Thymus (tissue), 14 donors: ENCODE results near the gene TMEM184B. TPM values are rescaled to one million over a fixed set of nuclear protein-coding genes. Genes with fewer than 3 reads are reported as not detected.

Source experiments
- DNase-seq, 9 donors: peaks; one replicate each; pipeline ENCODE4 v3.0.0-alpha.2; 2013; ENCODE audit warnings: low spot score in 9 of 9, low read depth in 6 of 9, missing footprints in 1 of 9
- H3K27ac ChIP-seq, 2 donors: one replicate each; pipeline ENCODE4 v1.5.1; 2013; ENCODE audit warnings: control low read depth in 1 of 2, low read depth in 1 of 2, low read length in 1 of 2, mild to moderate bottlenecking in 1 of 2, moderate library complexity in 1 of 2
- H3K27me3 ChIP-seq, 2 donors: one replicate each; pipeline ENCODE4 v1.5.1; 2013; ENCODE audit warnings: low read length in 1 of 2; ENCODE audit not compliant: control insufficient read depth in 2 of 2, insufficient read depth in 1 of 2
- H3K36me3 ChIP-seq, 2 donors: one replicate each; pipeline ENCODE4 v1.5.1; 2013; ENCODE audit warnings: low read length in 1 of 2, mild to moderate bottlenecking in 1 of 2, moderate library complexity in 1 of 2; ENCODE audit not compliant: control insufficient read depth in 2 of 2, insufficient read depth in 2 of 2
- H3K4me1 ChIP-seq, 2 donors: one replicate each; pipeline ENCODE4 v1.5.1; 2013; ENCODE audit warnings: low read length in 2 of 2; ENCODE audit not compliant: control insufficient read depth in 2 of 2, insufficient read depth in 2 of 2
- H3K4me3 ChIP-seq, 2 donors: one replicate each; pipeline ENCODE4 v1.5.1; 2013; ENCODE audit warnings: low read length in 2 of 2, control low read depth in 1 of 2, mild to moderate bottlenecking in 1 of 2
- H3K9me3 ChIP-seq, 2 donors: one replicate each; pipeline ENCODE4 v1.5.1; 2013; ENCODE audit warnings: low read length in 1 of 2, mild to moderate bottlenecking in 1 of 2; ENCODE audit not compliant: control insufficient read depth in 2 of 2, insufficient read depth in 1 of 2
- WGBS: extraction: QIAGEN DNeasy Blood & Tissue Kit; methylation state at CpG from one replicate; pipeline ENCODE4 v1.1.7; 2013; 5-methylcytosine and 5-hydroxymethylcytosine counted together
- long read RNA-seq, 10 donors: transcript quantifications; one replicate each; lab custom pipeline, GENCODE V29; 2026
- polyA plus RNA-seq: library from polyadenylated mRNA; stranded (reverse); fragments of 200-250 nt; gene quantifications from one replicate; pipeline ENCODE4 v1.2.3, GENCODE V29; 2013
- total RNA-seq: library from RNA; stranded (reverse); fragments of 120-200 nt; gene quantifications from one replicate; pipeline ENCODE4 v1.2.4, GENCODE V29; 2013
- donor health status: healthy.

The TMEM184B gene
- total RNA-seq (2.7 TPM), polyA plus RNA-seq (11.2 TPM)
- long read RNA-seq, donor 1, full-length matches to known transcripts = 2 of 2 reads
- long read RNA-seq, donor 1, partial matches to known transcripts = 0 of 2 reads
- long read RNA-seq, donor 1, other reads (novel, unspliced or antisense) = 0 of 2 reads
- long read RNA-seq, donor 2, full-length matches to known transcripts = 24 of 24 reads
- long read RNA-seq, donor 2, partial matches to known transcripts = 0 of 24 reads
- long read RNA-seq, donor 2, other reads (novel, unspliced or antisense) = 0 of 24 reads
- long read RNA-seq, donor 3, full-length matches to known transcripts = 11 of 11 reads
- long read RNA-seq, donor 3, partial matches to known transcripts = 0 of 11 reads
- long read RNA-seq, donor 3, other reads (novel, unspliced or antisense) = 0 of 11 reads
- long read RNA-seq, donor 4, full-length matches to known transcripts = 25 of 25 reads
- long read RNA-seq, donor 4, partial matches to known transcripts = 0 of 25 reads
- long read RNA-seq, donor 4, other reads (novel, unspliced or antisense) = 0 of 25 reads
- long read RNA-seq, donor 5, full-length matches to known transcripts = 32 of 32 reads
- long read RNA-seq, donor 5, partial matches to known transcripts = 0 of 32 reads
- long read RNA-seq, donor 5, other reads (novel, unspliced or antisense) = 0 of 32 reads
- long read RNA-seq, donor 6, full-length matches to known transcripts = 10 of 10 reads
- long read RNA-seq, donor 6, partial matches to known transcripts = 0 of 10 reads
- long read RNA-seq, donor 6, other reads (novel, unspliced or antisense) = 0 of 10 reads
- long read RNA-seq, donor 7, full-length matches to known transcripts = 13 of 13 reads
- long read RNA-seq, donor 7, partial matches to known transcripts = 0 of 13 reads
- long read RNA-seq, donor 7, other reads (novel, unspliced or antisense) = 0 of 13 reads
- long read RNA-seq, donor 8, full-length matches to known transcripts = 6 of 6 reads
- long read RNA-seq, donor 8, partial matches to known transcripts = 0 of 6 reads
- long read RNA-seq, donor 8, other reads (novel, unspliced or antisense) = 0 of 6 reads
- long read RNA-seq, donor 9, full-length matches to known transcripts = 8 of 8 reads
- long read RNA-seq, donor 9, partial matches to known transcripts = 0 of 8 reads
- long read RNA-seq, donor 9, other reads (novel, unspliced or antisense) = 0 of 8 reads
- long read RNA-seq, donor 10, full-length matches to known transcripts = 9 of 9 reads
- long read RNA-seq, donor 10, partial matches to known transcripts = 0 of 9 reads
- long read RNA-seq, donor 10, other reads (novel, unspliced or antisense) = 0 of 9 reads

- WGBS = under 1% methylated on average over 97 of the region's 97 CpGs
- Histone ChIP-seq H3K9me3 (no peaks in the 10 kb centered on the region), H3K27me3 (peaks cover 0 to 11% of the 10 kb centered on the region in 2 donors), H3K4me1 (peaks cover 7 to 22% of the 10 kb centered on the region in 2 donors), H3K36me3 (no peaks in the 10 kb centered on the region), H3K27ac (peak within 1 kb of the TSS in 1 of 2 donors; percentile 80), H3K4me3 (peak within 1 kb of the TSS; percentile 59 to 94)
- DNase-seq = peak in 8 of 9 donors; percentile 53 to 89 (median 76)
These were observed at the start of gene TMEM184B for GRCh38 chr22:38272373-38273134. TMEM184B (minus strand) TSS chr22:38273010; CDS start chr22:38247961, 25,049 bp downstream.

- H3K4me3 ChIP-seq = no peak overlapping the region
- H3K9me3 ChIP-seq = peaks cover 0 to 7% of the 10 kb centered on the region in 2 donors
- peaks cover 0 to 5% of the 10 kb centered on the region in 2 donors for H3K27me3 ChIP-seq
- H3K27ac ChIP-seq = no peak overlapping the region
- no peaks in the 10 kb centered on the region for H3K36me3 ChIP-seq
- DNase-seq = no peak
- 97% methylated on average over 11 of the region's 11 CpGs for WGBS
- peaks cover 2 to 23% of the 10 kb centered on the region in 2 donors for H3K4me1 ChIP-seq
These were observed 48.0 kb upstream of the TMEM184B start for GRCh38 chr22:38320605-38321402.

- Histone ChIP-seq H3K9me3 (peaks cover 0 to 7% of the 10 kb centered on the region in 2 donors), H3K27me3 (peaks cover 0 to 5% of the 10 kb centered on the region in 2 donors), H3K4me1 (peaks cover 14 to 36% of the 10 kb centered on the region in 2 donors), H3K4me3 (no peak overlapping the region), H3K36me3 (peaks cover 0 to under 1% of the 10 kb centered on the region in 2 donors), H3K27ac (no peak overlapping the region)
- no peak for DNase-seq
- WGBS = 96% methylated on average over 14 of the region's 14 CpGs
These were observed 46.3 kb upstream of the TMEM184B start for GRCh38 chr22:38318792-38319773.

GRCh38 chr22:38317995-38318715 lies 45.3 kb upstream of the TMEM184B start:
- peak in 1 of 9 donors; percentile 19 for DNase-seq
- peak overlapping the region in 1 of 2 donors; percentile 58 for H3K4me3 ChIP-seq
- H3K9me3 ChIP-seq = peaks cover 0 to 7% of the 10 kb centered on the region in 2 donors
- H3K4me1 ChIP-seq = peaks cover 14 to 42% of the 10 kb centered on the region in 2 donors
- peaks cover 4 to 10% of the 10 kb centered on the region in 2 donors for H3K36me3 ChIP-seq
- H3K27ac ChIP-seq = peak overlapping the region; percentile 61 to 89
- peaks cover 0 to 5% of the 10 kb centered on the region in 2 donors for H3K27me3 ChIP-seq
- WGBS = 53% methylated on average over 18 of the region's 18 CpGs

- H3K27me3 ChIP-seq = peaks cover 0 to 5% of the 10 kb centered on the region in 2 donors
- peak within 1 kb of the TSS; percentile 84 to 90 for H3K27ac ChIP-seq
- DNase-seq = peak in 5 of 9 donors; percentile 57 to 82 (median 64)
- whole genome bisulfite sequencing = 5% methylated on average over 92 of the region's 98 CpGs
- peaks cover 14 to 46% of the 10 kb centered on the region in 2 donors for H3K4me1 ChIP-seq
- H3K9me3 ChIP-seq = peaks cover 0 to 7% of the 10 kb centered on the region in 2 donors
- peaks cover 11 to 14% of the 10 kb centered on the region in 2 donors for H3K36me3 ChIP-seq
- H3K4me3 ChIP-seq = peak within 1 kb of the TSS; percentile 58 to 81
These were observed 44.5 kb upstream of the TMEM184B start, which contains the start of gene CSNK1E for GRCh38 chr22:38317122-38317994. CSNK1E (minus strand) TSS chr22:38317433; CDS start chr22:38314157, 3,276 bp downstream.
